NCI-H2227 treated with DMSO at 0.1 percent for 48 hours (cell line): ENCODE measurements around the gene DHRS12.

ENCODE experiments used
- DNase-seq: peaks from one replicate; lab custom pipeline; 2025; lab: John Stamatoyannopoulos, UW

Gene DHRS12

DNA sequence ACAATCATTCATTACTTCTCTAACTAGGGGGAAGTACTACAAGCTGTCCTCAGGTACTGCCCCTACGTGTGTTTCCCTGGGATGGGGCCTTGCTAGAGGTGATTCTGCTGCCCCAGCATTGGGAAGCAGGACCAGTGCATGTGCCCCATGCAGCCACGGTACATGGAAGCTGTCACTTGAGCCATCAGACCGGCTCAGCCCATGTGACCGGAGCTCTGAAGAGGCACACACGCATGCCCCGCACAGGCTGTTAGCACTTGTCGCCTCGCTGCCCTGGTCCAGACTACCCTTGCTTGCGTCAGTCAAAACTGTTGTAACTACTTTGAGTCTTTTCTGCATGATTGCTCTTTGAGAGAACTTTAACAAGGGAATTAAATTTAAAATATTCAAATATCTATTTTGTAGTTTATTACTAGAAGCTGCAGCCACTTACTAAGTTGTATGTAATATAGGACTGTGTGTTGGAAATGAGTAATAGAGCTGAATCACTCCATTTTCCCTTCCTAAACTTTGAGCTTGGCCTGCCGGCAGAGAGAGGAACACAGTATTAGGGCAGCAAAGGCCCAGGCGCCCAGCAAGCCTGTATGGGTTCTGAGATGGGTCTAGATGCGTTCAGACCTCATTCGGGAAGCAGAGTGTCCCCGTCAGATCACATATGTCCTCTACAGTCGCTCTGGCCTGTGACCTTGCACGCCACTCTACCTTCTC is 42.2 kb downstream of the DHRS12 start:
- DNase-seq: no peak

DNA sequence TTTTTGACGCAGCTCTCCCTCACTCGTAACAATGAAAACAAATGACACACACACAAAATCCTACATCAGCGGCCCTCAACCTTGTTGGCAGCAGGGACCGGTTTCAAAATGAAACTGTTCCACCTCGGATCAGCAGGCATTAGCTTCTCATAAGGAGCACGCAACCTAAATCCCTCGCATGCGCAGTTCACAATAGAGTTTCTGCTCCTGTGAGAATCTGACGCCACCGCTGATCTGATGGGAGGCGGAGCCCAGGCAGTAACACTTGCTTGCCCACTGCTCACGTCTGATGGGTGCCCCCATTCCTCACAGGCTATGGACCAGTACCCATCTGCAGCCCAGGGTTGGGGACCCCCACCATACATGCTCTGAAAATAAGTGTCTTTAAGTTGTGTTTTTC is 43.4 kb downstream of the DHRS12 start:
- no peak for DNase-seq

DNA sequence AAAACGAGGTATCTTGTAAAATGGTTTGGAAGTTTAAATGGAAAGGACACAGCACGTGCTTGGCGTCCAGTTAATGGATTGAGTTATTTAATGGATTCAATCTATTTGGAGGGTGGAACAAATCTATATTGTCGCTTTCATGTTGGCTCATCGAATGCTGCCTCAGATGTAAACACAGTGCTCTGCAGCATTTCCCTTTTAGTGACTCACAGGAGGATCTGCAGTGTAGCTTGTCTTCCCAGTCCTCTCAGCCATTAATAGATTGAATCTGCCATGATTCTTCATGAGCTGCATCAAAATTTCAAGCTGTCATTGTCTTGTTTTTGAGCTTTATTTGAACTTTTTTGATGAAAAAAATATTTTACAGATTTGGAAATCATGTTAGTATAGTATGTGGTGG is 44.7 kb downstream of the DHRS12 start:
- no peak for DNase-seq

DNA sequence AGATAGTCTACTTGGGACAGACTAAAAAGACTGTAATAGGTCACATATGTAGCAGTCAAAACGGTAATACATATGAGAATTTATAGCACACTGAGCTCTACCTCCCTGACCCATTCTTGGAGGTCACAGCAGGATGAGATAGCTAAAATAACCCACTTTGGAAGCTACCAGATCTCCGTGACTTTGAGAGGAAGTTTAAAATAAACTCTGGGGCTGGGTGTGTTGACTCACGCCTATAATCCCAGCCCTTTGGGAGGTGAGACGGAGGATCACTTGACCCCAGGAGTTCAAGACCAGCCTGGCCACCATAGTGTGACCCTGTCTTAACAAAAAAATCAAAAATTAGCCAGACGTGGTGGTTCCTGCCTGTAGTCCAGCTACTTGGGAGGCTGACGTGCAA is 45.3 kb downstream of the DHRS12 start:
- no peak for DNase-seq

DNA sequence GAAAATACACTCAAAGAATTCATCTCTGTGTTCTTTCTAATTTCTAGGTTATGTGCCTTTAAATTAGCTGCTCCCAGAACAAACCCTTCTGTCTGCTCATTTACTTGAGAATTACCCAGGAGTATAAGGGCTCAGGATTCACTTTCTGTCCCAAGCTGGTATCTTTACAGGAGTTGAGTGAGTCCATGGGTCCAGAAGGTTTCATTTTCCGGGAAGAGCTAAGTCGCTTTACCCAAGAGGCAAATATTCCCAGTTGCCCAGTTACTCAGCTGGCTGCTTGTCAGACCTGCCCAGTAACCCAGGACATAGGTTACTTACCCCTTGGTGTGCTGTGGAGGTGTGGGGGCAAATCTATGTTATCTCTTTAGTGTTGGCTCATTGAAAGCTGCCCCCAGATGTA is 47.3 kb downstream of the DHRS12 start:
- DNase-seq: no peak

DNA sequence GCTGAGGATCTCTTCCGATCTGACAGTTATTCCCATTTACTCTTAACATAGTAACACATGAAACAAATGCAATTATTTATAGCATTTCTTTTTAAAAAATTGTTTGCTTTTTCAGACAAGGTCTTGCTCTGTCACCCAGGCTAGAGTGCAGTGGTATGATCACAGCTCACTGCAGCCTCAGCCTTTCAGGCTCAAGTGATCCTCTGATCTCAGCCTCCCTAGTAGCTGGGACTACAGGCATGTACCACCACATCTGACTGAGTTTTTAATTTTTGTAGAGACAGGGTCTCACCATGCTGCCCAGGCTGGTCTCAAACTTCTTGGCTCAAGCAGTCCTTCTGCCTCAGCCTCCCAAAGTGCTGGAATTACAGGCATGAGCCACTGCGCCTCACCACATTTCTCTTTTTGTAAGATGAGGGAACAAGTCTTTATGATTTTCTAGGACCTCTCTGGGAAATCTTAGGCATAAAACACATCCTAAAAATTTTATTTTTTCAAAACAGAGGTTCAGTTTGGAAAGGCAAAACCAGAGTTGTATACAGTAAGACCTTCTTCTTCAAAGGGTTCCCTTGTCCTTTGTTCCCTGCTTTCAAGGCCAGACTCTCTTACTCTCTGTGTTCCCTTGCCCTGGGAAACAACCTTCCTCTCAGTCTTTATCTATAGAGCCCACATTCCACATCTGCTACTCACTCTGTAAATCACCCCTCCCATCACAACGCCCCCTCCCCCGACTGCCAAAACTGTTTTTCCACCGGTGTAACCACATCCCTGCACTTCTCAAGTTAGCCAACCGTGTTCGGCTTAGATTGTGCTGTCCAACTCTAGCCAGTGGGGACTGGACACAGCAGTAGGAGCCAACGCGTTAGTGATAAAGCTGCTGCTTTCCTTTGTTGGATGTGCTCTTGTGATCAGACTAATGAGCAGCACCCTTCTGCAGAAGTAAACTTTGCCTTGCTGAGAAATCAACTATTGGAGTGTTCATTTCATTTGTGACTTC is 56.2 kb downstream of the DHRS12 start:
- no peak for DNase-seq

DNA sequence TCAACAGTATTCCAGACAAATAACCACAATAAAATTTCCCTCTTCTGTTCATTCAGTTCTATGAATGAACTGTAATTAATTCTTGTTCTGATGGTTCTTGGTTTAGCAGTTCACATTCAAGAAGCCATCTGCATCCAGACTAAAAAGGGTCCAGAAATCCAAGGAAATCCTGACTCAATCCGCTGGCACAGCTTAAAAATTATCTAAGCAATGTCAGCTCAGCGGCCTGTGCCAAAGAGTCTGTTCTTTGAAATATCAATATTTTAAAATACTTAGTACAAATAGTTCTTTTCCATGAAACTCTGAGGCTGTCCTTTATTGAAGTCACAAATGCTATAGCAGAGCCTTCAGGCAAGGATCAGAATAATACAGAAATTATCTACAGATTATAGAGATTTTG is 57.2 kb downstream of the DHRS12 start:
- no peak for DNase-seq

DNA sequence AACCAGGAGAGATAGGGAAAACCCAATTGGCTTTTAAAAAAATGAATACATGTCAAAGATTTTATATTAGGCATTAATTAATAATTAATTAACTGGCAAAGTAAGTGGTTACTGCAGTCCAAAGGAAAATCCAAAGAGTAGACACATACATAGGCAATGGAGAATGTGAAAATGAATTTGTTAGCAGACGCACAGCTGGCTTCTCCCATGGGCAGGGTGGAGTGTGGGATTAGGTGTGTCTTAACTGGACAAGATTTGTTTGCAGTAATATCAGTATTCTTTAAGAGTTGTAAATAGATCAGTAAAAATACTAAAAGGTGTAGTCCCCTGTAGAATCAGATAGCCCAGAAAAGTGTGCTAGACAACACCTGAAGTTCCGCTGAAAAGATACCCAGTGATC is 58.7 kb downstream of the DHRS12 start:
- no peak for DNase-seq

DNA sequence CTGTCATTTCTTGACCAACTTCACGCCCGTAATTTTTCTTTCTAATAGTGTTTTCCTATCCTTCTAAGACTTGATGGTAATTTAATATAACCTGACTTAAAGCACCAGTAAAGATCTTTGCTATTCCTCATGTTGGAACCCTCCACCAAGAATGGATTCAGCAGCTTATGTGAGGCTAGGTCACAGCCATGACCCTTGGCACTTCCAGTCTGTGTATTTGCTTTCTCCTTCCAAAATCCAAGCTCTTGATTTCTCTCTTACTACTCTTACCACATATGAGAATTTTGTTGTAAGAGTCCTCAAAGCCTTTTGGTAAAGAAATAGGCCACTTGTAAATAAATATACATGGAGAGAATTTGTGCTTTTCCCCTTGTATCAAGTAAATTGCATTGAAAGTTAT is 61.4 kb downstream of the DHRS12 start:
- no peak for DNase-seq

DNA sequence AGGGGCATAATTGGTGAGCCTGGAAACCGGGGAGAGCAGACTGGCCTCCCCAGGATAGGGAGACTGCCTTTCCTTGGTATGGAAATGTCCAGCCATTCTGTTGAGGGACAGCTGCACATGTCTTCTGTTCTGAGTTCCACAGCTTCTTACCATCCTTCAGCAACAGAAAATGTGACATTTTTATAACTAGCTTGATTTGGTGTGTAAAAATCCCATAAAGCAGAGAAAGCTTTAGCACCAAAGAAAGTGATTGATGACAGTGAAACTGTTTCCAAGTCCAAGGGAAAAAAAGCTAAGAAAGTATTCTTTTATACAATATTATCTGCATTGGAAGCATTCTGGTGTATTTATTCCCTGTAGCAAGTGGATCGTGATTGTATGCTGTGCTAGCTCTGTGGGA is 61.9 kb downstream of the DHRS12 start:
- no peak for DNase-seq

DNA sequence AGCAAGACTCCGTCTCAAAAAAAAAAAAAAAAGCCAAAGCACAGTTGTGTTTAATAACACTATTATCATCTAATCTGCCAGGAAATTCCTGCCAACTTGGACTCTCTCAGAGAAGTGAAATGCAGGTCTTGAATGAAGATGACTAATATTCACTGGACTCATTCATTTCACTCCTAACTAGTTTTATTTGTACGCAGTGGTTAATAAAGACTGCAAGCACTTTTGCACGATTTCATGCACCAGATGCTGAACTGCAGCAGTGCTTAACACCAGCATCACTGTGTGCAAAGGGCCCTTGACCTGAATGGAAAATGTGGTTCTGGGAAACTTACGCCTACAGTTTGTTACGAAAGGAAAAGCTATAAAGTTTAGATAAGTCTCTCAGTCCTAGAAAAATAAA is 63.3 kb downstream of the DHRS12 start:
- DNase-seq: no peak

DNA sequence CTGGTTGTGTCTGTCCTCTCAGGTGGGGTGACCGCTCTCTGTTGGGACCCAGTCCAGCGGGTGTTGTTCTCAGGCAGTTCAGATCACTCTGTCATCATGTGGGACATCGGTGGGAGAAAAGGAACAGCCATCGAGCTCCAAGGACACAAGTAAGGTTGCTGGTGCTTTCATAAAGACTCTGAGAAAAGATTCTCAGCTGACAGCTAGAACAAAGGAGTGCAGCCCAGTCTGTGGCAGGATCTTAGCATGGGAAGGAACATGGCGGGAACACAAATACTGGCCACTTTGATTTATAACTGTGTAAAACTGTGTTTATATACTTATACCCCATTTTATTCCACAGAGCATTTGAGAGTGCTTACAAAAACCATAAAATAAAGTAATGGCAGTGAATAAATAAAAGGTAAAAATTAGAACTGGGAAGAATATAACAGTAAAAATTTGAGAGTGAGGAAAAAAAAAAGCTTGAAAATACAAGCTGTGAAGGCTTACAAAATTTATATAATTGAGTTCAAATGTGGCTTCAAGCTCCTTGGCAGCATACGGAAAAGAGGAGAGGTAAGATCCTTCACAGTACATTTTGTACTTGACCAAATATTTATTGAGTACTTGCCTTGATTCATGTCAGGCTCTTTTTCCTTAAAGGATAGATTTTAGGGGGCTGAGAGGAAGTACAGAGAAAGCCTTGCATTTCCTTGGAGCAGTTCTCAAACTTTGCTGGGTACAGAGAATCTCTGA is 64.8 kb downstream of the DHRS12 start:
- DNase-seq: no peak

DNA sequence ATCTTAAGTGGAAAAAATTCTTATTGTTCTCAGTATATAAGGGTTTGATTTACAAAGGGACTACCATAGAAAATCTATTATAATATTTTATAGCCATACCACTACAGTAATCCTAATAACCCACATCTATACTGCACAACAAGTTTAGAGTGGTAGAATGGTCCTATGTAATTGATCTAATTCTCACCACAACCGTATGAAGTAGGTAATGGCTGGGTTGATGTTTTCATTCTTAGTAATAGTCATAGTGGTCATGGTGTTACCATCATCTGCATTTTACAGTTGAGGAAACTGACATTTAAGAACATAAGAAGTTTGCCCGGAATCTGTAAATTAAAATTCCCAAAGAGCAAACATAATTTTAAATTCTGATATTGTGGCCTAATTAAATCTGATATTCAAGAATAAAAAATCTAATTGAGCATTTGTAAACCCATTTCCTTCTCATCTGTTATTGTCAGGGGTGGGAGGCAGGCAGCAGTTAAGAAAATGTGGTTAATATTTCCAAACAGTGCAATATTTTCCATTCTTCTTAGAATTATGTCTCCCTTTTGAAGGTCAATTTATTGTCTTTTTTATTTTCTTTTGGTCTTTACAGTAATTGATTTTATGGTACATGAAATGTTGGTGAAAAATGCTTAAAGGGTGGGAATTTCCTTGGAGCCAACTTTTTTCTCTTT is 65.6 kb downstream of the DHRS12 start:
- no peak for DNase-seq

DNA sequence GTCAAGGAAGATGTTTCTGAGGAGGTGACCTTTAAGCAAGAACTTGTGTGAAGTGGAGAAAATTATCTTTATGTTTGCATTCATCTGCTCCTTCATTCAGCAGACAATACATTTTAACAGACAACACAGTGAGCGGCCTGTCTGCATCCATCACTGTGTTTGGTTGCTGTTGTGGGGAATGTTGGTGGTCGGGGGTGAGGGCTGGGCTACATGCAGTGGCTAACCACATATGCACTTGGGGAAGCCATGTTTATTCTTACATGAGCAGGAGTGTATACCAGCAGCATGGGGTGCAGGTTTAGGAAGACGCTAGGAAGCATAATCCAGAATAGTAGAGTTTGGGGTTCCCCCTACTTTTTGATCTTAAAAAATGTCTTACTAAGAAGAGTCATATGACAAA is 66.4 kb downstream of the DHRS12 start:
- no peak for DNase-seq

DNA sequence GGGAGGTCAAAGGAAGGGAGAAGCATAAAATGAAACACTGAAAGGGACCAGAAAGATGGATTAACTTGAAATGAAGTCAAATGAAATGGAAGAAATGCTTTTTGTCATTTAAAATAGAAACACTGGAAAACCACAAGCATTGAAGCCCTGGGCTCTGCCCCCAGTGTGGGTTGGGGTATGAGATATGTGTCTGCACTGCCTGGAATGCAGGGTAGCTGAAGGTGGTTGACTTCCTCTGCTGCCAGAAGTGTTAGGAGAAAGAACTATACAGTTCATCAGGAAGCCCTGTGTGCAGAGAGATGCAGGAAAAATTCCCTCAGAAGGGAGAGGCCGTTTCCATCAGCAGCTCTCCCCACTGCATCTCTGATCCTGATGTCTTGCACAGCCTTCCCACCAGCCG is 69.2 kb downstream of the DHRS12 start:
- DNase-seq: no peak

DNA sequence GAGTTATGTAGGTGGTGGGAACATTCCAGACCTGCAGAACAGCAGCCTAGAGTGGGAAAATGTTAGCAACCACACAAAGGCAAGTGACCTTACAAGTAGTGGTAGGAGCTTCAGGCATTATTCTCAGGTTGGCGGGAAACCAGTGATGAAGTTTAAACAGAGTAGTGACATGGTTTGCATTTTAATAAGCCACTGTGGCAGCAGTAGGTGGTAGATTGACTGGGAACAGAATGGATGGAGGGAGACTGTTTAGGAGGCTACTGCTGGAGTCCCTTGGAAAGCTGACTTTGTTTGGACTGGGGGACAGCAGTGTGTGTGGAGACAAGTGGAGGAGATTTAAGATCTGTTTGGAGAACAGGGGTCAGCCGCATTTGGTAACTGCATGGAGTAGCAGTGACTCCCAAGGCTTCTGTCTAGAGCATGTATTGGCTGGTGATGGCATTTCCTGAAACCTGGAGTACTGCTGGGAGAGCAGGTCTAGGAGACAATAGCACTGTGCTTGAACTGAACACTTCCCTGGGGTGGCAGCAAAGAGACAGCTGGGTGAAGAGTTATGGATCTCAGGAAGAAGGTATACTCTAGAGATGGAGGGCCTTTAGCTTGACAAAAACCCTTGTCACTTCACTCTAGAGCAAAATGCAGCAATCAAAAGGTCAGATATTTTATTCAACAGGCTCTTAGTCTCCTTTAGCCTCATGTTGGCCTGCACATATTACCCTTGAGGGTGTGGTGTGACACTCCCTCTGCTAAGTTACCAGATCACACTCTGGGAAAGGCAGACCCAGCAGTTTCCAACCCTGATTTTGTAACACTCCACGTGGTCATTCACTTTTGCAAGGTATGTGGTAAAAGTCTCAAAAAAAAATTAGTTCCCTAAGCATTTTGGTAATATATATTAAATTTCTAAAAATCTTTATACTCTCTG is 70.3 kb downstream of the DHRS12 start:
- DNase-seq: no peak

DNA sequence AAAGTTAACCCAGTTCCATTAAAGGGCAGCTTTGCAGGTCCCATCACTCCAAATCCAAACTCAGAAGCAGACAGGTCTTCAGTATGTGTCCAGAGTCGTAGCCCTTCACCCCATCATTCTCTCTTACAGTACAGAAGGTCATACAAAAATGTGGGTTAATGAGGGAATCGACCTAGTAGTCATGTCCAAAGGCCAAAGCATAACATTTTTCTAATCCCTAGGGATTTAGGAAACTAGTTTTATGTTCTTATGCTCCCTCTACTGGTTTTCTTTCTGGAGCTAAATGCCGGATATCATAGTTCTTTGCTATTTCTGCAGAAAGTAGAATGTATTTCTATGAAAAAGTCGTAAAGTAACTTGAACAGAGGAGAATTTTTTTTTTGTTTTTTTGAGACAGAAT is 72.2 kb downstream of the DHRS12 start:
- no peak for DNase-seq

DNA sequence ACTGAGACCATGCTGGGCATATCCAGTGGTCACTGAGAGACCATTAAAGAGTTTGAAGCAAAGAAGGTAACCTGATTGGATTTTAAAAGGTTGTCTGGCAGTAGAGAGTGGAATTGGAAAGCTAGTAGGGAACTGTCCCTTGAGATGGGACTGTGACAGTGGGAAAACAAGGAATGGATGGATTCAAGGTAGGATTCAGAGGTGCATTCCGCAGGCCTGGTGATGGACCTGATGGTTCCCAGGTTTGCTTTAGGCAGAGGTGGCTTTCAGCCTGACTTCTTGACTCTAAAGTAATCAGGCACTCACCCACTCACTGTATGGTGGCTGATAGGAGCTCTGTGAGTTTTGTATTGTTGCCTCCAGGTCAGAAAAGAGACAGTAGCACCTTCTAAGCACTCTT is 73.0 kb downstream of the DHRS12 start:
- no peak for DNase-seq

DNA sequence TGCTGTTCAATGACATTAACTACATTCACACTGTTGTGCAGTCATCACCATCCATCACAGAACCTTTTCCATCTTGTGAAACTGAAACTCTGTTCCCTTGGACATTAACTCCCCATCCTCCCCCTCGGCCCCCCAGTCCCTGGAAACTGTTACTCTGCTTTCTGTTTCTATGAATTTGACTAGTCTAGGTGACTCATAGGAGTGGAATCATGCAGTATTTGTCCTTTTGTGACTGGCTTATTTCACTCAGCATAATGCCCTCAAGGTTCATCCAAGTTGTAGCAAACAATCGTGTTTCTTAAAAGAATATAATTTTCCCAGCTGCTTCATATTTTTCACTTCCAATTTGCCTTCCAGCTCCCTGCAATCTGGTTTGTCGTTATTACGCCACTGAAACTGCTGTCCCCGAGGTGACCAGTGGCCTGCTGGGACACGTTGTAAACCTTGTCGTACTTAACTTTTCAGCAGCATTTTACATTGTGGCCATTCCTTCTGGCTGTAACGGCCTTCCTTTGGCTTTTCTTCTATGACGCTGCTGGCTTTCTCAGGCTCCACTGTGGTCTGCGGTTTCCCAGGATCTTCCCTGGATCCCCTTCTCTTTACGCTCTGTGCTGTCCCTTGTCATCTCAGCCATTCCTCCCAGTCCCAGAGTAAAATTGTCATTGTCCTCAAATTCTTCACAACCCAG is 74.0 kb downstream of the DHRS12 start:
- DNase-seq: no peak

DNA sequence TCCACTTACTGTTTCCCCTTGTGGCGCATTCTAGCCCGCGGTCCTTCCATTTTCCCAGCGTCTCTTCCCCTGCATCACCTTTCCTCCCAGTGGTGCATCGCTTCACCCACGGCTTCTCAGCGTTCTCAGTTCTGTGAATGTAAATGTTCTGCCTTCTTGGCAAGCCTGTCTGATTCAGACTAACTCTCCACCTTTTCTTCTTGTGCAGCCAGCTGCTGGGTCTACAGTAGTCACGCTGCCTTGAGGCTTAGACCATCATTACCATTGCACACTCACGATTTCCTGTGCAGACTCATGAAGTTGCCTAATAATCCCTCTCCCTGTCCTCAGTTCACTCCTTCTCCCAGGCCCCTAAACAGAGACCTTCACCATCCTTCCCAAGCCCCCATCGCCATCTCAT is 75.0 kb downstream of the DHRS12 start:
- no peak for DNase-seq
